ENCODE measurements around the gene OR5W2. TPM values are rescaled to one million over a fixed set of nuclear protein-coding genes. Genes with fewer than 3 reads are reported as not detected.
"Not testable (repeated sequence)": the region's sequence is repeated elsewhere in the genome, so short reads cannot be mapped to it uniquely, and the experiment has no call there.

OR5W2 gene
- total RNA-seq, 1 donor from 2014 or later, result not detected

DNA sequence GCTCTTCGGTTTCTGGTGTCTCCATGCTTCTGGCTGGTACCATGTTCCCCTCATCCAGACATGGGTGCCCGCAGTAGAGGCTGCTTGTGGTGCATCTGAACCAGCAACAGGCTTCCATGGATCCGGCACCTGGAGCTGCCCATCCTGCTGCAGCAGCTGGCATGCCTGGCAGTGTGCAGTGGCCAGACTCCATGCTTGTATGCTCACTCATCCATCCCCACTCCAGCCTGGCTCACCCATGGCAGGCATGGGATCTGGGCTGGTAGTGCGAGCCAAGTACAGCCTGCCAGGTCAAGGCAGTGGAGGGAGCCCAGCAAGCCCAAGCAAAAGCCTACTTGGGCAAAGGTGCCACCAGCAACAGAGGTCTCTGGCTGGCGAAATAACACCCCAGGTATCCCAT, 6.2 kb upstream of the OR5W2 start:
- H3K27me3 ChIP-seq (ENCODE audit: insufficient read depth, low read length), result no peaks in the 10 kb centered on the region
- no peaks in the 10 kb centered on the region for H3K4me1 Mint-ChIP-seq (ENCODE audit: low read depth, unreplicated experiment)
- H3K4me3 Mint-ChIP-seq (ENCODE audit: unreplicated experiment), result no peak overlapping the region
- H3K9me3 ChIP-seq (ENCODE audit: insufficient read depth, low read depth, low read length), result no peaks in the 10 kb centered on the region
- H3K4me2 ChIP-seq (ENCODE audit: low read length), result no peak overlapping the region
- H2AFZ ChIP-seq (ENCODE audit: low read depth, low read length), result no peak overlapping the region
- no peak for TF ChIP-seq EZH2 (IDR thresholded peaks at IDR 0.05; ENCODE audit: insufficient read depth, low read length)
- FAIRE-seq, result no peak
- no peak overlapping the region for H3K4me3 ChIP-seq (ENCODE audit: insufficient read depth, low read depth, low read length)
- no peaks in the 10 kb centered on the region for H3K4me1 ChIP-seq (ENCODE audit: insufficient read depth, low read length)
- no peaks in the 10 kb centered on the region for H3K79me2 ChIP-seq (ENCODE audit: insufficient read depth, low read length)
- H3K27ac Mint-ChIP-seq (ENCODE audit: unreplicated experiment), result no peak overlapping the region
- no peaks in the 10 kb centered on the region for H3K27me3 Mint-ChIP-seq (ENCODE audit: low read depth, unreplicated experiment)
- H3K36me3 ChIP-seq (ENCODE audit: insufficient read depth, low read length), result no peaks in the 10 kb centered on the region
- H3K27ac ChIP-seq (ENCODE audit: low read depth, low read length), result no peak overlapping the region
- DNase-seq (ENCODE audit: low read depth), result no peak
- no peak overlapping the region for H3K9ac ChIP-seq (ENCODE audit: low read length)
- no peaks in the 10 kb centered on the region for H3K9me3 Mint-ChIP-seq (ENCODE audit: unreplicated experiment)
- no peaks in the 10 kb centered on the region for H3K36me3 Mint-ChIP-seq (ENCODE audit: low read depth, unreplicated experiment)
- no peaks in the 10 kb centered on the region for H4K20me1 ChIP-seq (ENCODE audit: insufficient read depth, low read length)

DNA sequence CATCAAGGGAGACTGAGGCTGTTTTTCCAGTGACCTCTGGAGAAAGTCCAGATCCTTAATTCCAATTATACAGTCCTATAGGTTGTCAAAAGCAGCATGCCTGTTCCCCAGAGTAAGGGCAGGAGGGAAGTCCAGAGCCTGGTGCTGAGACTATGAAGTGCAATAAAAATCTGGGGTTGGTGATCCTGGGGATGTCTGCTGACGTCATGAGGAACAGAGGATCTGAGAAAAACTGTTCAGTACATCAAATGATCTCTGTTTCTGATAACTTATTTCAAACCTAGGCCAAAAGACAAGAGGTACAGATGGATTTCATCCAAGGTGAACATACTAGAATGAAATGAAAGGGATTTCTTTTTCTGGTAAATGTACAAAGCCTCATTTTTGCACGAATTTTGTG, 12.1 kb downstream of the OR5W2 start:
- Histone ChIP-seq H2AFZ (ENCODE audit: low read depth, low read length) (no peak overlapping the region), H3K9me3 (ENCODE audit: insufficient read depth, low read depth, low read length) (peaks cover 6% of the 10 kb centered on the region), H3K9ac (ENCODE audit: low read length) (no peak overlapping the region), H3K4me2 (ENCODE audit: low read length) (no peak overlapping the region), H4K20me1 (ENCODE audit: insufficient read depth, low read length) (no peaks in the 10 kb centered on the region), H3K36me3 (ENCODE audit: insufficient read depth, low read length) (no peaks in the 10 kb centered on the region), H3K4me3 (ENCODE audit: insufficient read depth, low read depth, low read length) (no peak overlapping the region), H3K27ac (ENCODE audit: low read depth, low read length) (no peak overlapping the region), H3K4me1 (ENCODE audit: insufficient read depth, low read length) (no peaks in the 10 kb centered on the region), H3K79me2 (ENCODE audit: insufficient read depth, low read length) (no peaks in the 10 kb centered on the region), H3K27me3 (ENCODE audit: insufficient read depth, low read length) (no peaks in the 10 kb centered on the region)
- Mint-ChIP-seq H3K4me1 (ENCODE audit: low read depth, unreplicated experiment) (no peaks in the 10 kb centered on the region), H3K36me3 (ENCODE audit: low read depth, unreplicated experiment) (no peaks in the 10 kb centered on the region), H3K9me3 (ENCODE audit: unreplicated experiment) (peaks cover 2% of the 10 kb centered on the region), H3K4me3 (ENCODE audit: unreplicated experiment) (no peak overlapping the region), H3K27ac (ENCODE audit: unreplicated experiment) (no peak overlapping the region), H3K27me3 (ENCODE audit: low read depth, unreplicated experiment) (no peaks in the 10 kb centered on the region)
- DNase-seq (ENCODE audit: low read depth), result no peak
- no peak for TF ChIP-seq EZH2 (IDR thresholded peaks at IDR 0.05; ENCODE audit: insufficient read depth, low read length)
- TF ChIP-seq, protein P1, sequence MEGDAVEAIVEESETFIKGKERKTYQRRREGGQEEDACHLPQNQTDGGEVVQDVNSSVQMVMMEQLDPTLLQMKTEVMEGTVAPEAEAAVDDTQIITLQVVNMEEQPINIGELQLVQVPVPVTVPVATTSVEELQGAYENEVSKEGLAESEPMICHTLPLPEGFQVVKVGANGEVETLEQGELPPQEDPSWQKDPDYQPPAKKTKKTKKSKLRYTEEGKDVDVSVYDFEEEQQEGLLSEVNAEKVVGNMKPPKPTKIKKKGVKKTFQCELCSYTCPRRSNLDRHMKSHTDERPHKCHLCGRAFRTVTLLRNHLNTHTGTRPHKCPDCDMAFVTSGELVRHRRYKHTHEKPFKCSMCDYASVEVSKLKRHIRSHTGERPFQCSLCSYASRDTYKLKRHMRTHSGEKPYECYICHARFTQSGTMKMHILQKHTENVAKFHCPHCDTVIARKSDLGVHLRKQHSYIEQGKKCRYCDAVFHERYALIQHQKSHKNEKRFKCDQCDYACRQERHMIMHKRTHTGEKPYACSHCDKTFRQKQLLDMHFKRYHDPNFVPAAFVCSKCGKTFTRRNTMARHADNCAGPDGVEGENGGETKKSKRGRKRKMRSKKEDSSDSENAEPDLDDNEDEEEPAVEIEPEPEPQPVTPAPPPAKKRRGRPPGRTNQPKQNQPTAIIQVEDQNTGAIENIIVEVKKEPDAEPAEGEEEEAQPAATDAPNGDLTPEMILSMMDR (IDR thresholded peaks at IDR 0.05; ENCODE audit: insufficient read depth, low read depth, low read length), result no peak
- FAIRE-seq, result no peak

DNA sequence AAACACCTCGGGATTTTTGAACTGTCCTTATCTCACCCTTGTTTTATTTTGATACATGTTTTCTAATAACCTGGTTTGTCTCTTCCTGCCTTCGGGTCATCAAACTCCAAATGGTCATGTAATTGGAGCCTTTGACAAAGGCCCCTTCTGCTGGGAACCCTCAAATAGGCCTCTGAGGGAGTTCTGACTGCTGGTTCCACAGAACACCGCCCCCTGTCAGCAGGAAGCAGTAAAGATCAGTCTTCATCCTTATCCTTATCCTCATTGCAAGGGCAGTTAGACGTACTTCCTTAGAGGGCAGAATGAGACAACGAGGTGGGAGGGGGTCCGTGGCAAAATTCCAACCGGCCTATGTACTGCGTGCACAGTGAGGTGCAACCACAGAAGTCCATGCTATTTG, 19.2 kb downstream of the OR5W2 start:
- Histone ChIP-seq H4K20me1 (ENCODE audit: insufficient read depth, low read length) (no peaks in the 10 kb centered on the region), H3K4me3 (ENCODE audit: insufficient read depth, low read depth, low read length) (no peak overlapping the region), H3K4me2 (ENCODE audit: low read length) (no peak overlapping the region), H3K36me3 (ENCODE audit: insufficient read depth, low read length) (no peaks in the 10 kb centered on the region), H3K27me3 (ENCODE audit: insufficient read depth, low read length) (no peaks in the 10 kb centered on the region), H2AFZ (ENCODE audit: low read depth, low read length) (no peak overlapping the region), H3K79me2 (ENCODE audit: insufficient read depth, low read length) (no peaks in the 10 kb centered on the region), H3K9ac (ENCODE audit: low read length) (no peak overlapping the region), H3K27ac (ENCODE audit: low read depth, low read length) (no peak overlapping the region), H3K9me3 (ENCODE audit: insufficient read depth, low read depth, low read length) (peaks cover 4% of the 10 kb centered on the region), H3K4me1 (ENCODE audit: insufficient read depth, low read length) (no peaks in the 10 kb centered on the region)
- no peak for TF ChIP-seq EZH2 (IDR thresholded peaks at IDR 0.05; ENCODE audit: insufficient read depth, low read length)
- TF ChIP-seq, protein P1 (IDR thresholded peaks at IDR 0.05; ENCODE audit: insufficient read depth, low read depth, low read length), result no peak
- DNase-seq (ENCODE audit: low read depth) (no peak), FAIRE-seq (no peak)
- Mint-ChIP-seq H3K36me3 (ENCODE audit: low read depth, unreplicated experiment) (no peaks in the 10 kb centered on the region), H3K9me3 (ENCODE audit: unreplicated experiment) (peaks cover 5% of the 10 kb centered on the region), H3K4me1 (ENCODE audit: low read depth, unreplicated experiment) (no peaks in the 10 kb centered on the region), H3K27me3 (ENCODE audit: low read depth, unreplicated experiment) (no peaks in the 10 kb centered on the region), H3K27ac (ENCODE audit: unreplicated experiment) (no peak overlapping the region), H3K4me3 (ENCODE audit: unreplicated experiment) (no peak overlapping the region)

DNA sequence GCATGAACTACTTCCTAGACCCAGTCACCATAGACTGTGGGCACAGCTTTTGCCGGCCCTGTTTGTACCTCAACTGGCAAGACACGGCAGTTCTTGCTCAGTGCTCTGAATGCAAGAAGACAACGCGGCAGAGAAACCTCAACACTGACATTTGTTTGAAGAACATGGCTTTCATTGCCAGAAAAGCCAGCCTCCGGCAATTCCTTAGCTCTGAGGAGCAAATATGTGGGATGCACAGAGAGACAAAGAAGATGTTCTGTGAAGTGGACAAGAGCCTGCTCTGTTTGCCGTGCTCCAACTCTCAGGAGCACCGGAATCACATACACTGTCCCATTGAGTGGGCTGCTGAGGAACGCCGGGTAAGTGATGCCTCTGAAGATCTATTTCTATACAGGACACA, 28.9 kb downstream of the OR5W2 start:
- H3K9me3 Mint-ChIP-seq (ENCODE audit: unreplicated experiment); H3K4me1 Mint-ChIP-seq (ENCODE audit: low read depth, unreplicated experiment); H3K36me3 ChIP-seq (ENCODE audit: insufficient read depth, low read length); H4K20me1 ChIP-seq (ENCODE audit: insufficient read depth, low read length); H3K27me3 Mint-ChIP-seq (ENCODE audit: low read depth, unreplicated experiment); H3K27ac ChIP-seq (ENCODE audit: low read depth, low read length); H3K4me3 Mint-ChIP-seq (ENCODE audit: unreplicated experiment); H3K27me3 ChIP-seq (ENCODE audit: insufficient read depth, low read length); H3K4me1 ChIP-seq (ENCODE audit: insufficient read depth, low read length); FAIRE-seq; H3K27ac Mint-ChIP-seq (ENCODE audit: unreplicated experiment); H3K36me3 Mint-ChIP-seq (ENCODE audit: low read depth, unreplicated experiment); H3K9me3 ChIP-seq (ENCODE audit: insufficient read depth, low read depth, low read length); H3K79me2 ChIP-seq (ENCODE audit: insufficient read depth, low read length); DNase-seq (ENCODE audit: low read depth); H3K4me3 ChIP-seq (ENCODE audit: insufficient read depth, low read depth, low read length); H3K9ac ChIP-seq (ENCODE audit: low read length); H3K4me2 ChIP-seq (ENCODE audit: low read length); H2AFZ ChIP-seq (ENCODE audit: low read depth, low read length): not testable (repeated sequence)

DNA sequence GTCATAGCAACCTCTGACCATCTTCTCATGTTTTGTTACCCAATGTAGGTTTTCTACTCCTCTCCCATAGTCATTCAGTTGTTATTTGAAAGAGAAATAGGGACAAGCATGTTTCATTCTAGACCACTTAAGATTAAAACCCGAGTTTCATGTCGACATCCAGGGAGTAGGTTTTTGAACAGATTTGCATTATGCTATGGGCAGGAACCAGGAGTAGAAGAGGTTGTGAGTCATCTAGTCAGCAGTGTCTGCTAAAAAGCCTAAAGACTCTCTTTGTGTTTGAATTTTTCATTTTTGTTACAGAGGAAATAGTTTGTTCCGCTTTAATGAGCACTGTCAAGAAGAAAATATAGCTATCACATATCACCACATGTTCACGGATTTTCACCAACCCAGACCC, 29.4 kb downstream of the OR5W2 start:
- not testable (repeated sequence) for H2AFZ ChIP-seq (ENCODE audit: low read depth, low read length); H3K9me3 ChIP-seq (ENCODE audit: insufficient read depth, low read depth, low read length); DNase-seq (ENCODE audit: low read depth); H3K36me3 Mint-ChIP-seq (ENCODE audit: low read depth, unreplicated experiment); H3K4me1 Mint-ChIP-seq (ENCODE audit: low read depth, unreplicated experiment); H3K27me3 ChIP-seq (ENCODE audit: insufficient read depth, low read length); H3K36me3 ChIP-seq (ENCODE audit: insufficient read depth, low read length); H3K79me2 ChIP-seq (ENCODE audit: insufficient read depth, low read length); H3K9me3 Mint-ChIP-seq (ENCODE audit: unreplicated experiment); H3K4me3 Mint-ChIP-seq (ENCODE audit: unreplicated experiment); H3K4me2 ChIP-seq (ENCODE audit: low read length); H4K20me1 ChIP-seq (ENCODE audit: insufficient read depth, low read length); H3K9ac ChIP-seq (ENCODE audit: low read length); H3K4me1 ChIP-seq (ENCODE audit: insufficient read depth, low read length); H3K4me3 ChIP-seq (ENCODE audit: insufficient read depth, low read depth, low read length); H3K27ac Mint-ChIP-seq (ENCODE audit: unreplicated experiment); FAIRE-seq; H3K27me3 Mint-ChIP-seq (ENCODE audit: low read depth, unreplicated experiment); H3K27ac ChIP-seq (ENCODE audit: low read depth, low read length)

All from astrocyte (in vitro differentiated cells and primary cell).